Mammary epithelial cell (primary cell): ENCODE measurements around the gene PI3.

ENCODE experiments used
- EZH2 ChIP-seq: IDR thresholded peaks from 2 replicates; pipeline ENCODE4 v1.6.1; 2012; ENCODE audit warnings: low read length, inconsistent platforms, borderline replicate concordance
- TF ChIP-seq, protein P1 (sequence below), 2 donors: IDR thresholded peaks in 1 of 2; conservative IDR thresholded peaks in 1 of 2; 2 replicates each; pipeline ENCODE4 v1.5.1; 2011 to 2012; ENCODE audit warnings: inconsistent platforms in 2 of 2, low read length in 2 of 2, mild to moderate bottlenecking in 2 of 2, control low read depth in 1 of 2, low read depth in 1 of 2; ENCODE audit not compliant: insufficient read depth in 1 of 2; ENCODE audit errors: extremely low read depth in 1 of 2

DNA sequence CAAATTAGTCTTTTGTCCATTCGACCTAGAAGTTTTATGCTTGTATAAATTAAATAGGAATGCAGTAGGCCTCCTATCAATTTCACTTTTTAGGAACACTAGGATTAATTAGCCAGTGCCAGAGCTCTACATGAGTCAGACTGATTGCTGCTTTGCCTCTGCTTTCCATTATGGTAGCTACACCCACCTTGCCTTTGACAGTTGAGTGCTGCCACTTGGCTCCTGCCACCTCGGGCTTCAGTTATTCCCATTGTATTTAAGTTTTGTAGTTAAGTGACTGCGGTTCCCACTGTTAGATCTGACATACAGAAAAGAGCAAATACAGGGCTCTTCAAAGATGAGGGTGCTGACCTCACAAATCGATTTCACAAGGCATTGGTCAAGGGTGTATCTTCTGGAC lies 33.9 kb upstream of the PI3 start:
- TF ChIP-seq, protein P1, sequence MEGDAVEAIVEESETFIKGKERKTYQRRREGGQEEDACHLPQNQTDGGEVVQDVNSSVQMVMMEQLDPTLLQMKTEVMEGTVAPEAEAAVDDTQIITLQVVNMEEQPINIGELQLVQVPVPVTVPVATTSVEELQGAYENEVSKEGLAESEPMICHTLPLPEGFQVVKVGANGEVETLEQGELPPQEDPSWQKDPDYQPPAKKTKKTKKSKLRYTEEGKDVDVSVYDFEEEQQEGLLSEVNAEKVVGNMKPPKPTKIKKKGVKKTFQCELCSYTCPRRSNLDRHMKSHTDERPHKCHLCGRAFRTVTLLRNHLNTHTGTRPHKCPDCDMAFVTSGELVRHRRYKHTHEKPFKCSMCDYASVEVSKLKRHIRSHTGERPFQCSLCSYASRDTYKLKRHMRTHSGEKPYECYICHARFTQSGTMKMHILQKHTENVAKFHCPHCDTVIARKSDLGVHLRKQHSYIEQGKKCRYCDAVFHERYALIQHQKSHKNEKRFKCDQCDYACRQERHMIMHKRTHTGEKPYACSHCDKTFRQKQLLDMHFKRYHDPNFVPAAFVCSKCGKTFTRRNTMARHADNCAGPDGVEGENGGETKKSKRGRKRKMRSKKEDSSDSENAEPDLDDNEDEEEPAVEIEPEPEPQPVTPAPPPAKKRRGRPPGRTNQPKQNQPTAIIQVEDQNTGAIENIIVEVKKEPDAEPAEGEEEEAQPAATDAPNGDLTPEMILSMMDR (conservative IDR thresholded peaks at IDR 0.05 in 1 of 2, IDR thresholded peaks at IDR 0.05 in 1 of 2; ENCODE audit: extremely low read depth in 1 of 2, insufficient read depth in 1 of 2, low read depth in 1 of 2, low read length in 2 of 2) = no peak
- TF ChIP-seq EZH2 = no peak
